ENCODE results near the gene POLE. TPM values are rescaled to one million over a fixed set of nuclear protein-coding genes. Genes with fewer than 3 reads are reported as not detected.

Gene POLE, protein sequence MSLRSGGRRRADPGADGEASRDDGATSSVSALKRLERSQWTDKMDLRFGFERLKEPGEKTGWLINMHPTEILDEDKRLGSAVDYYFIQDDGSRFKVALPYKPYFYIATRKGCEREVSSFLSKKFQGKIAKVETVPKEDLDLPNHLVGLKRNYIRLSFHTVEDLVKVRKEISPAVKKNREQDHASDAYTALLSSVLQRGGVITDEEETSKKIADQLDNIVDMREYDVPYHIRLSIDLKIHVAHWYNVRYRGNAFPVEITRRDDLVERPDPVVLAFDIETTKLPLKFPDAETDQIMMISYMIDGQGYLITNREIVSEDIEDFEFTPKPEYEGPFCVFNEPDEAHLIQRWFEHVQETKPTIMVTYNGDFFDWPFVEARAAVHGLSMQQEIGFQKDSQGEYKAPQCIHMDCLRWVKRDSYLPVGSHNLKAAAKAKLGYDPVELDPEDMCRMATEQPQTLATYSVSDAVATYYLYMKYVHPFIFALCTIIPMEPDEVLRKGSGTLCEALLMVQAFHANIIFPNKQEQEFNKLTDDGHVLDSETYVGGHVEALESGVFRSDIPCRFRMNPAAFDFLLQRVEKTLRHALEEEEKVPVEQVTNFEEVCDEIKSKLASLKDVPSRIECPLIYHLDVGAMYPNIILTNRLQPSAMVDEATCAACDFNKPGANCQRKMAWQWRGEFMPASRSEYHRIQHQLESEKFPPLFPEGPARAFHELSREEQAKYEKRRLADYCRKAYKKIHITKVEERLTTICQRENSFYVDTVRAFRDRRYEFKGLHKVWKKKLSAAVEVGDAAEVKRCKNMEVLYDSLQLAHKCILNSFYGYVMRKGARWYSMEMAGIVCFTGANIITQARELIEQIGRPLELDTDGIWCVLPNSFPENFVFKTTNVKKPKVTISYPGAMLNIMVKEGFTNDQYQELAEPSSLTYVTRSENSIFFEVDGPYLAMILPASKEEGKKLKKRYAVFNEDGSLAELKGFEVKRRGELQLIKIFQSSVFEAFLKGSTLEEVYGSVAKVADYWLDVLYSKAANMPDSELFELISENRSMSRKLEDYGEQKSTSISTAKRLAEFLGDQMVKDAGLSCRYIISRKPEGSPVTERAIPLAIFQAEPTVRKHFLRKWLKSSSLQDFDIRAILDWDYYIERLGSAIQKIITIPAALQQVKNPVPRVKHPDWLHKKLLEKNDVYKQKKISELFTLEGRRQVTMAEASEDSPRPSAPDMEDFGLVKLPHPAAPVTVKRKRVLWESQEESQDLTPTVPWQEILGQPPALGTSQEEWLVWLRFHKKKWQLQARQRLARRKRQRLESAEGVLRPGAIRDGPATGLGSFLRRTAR (N-terminal part only)
- 6.7 and 12.4 TPM in 2 replicates for total RNA-seq

DNA sequence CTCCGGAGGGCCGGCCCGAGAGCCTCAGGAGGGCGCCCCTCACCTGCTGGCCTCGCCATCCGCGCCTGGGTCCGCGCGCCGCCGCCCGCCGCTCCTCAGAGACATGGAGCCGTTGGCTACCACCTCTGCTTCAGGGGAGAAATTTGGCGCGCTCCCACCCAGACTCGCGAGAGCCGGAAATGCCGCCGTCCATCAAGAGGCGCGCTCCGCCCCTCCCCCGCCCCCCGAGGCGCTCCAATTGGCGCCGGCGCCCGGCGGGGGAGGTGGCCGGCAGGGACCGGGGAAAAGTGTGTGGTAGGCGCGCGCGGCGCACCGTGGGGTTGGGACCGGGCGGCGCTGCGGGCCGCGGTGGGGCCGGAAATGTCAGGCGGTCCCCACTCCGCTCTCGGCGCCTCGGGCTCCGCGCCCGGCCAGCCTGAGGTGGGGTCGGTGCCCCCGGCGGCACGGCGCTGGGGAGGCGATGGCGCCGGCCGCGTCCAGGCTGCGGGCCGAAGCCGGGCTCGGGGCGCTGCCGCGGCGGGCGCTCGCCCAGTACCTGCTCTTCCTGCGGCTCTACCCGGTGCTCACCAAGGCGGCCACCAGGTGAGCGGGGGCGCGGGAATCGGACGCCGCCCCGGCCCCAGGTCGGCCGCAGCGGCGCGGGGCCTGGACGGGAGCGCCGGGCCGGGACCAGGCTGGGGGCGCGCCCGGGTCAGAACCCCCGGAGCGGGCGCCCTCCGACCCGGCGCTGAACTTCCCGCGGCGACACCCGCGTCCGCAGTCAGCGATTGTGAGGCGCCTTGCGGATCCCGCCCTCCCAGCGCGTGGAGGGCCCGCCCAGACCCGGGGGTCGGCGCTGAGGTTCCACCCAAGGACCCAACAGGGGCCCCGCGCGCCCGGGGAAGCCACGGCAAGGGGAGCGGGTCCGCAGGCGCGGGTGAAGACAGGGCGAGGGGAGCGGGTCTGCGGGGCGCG, at the start of gene POLE, which contains the start of gene PXMP2:
TSS of gene POLE (minus strand) at position 132 of the 954 bp plus-strand sequence. CDS start at position 105, 27 bp downstream.
TSS of gene PXMP2 (plus strand) at position 377 of the 954 bp plus-strand sequence. CDS start at position 461, 84 bp downstream.

DNA sequence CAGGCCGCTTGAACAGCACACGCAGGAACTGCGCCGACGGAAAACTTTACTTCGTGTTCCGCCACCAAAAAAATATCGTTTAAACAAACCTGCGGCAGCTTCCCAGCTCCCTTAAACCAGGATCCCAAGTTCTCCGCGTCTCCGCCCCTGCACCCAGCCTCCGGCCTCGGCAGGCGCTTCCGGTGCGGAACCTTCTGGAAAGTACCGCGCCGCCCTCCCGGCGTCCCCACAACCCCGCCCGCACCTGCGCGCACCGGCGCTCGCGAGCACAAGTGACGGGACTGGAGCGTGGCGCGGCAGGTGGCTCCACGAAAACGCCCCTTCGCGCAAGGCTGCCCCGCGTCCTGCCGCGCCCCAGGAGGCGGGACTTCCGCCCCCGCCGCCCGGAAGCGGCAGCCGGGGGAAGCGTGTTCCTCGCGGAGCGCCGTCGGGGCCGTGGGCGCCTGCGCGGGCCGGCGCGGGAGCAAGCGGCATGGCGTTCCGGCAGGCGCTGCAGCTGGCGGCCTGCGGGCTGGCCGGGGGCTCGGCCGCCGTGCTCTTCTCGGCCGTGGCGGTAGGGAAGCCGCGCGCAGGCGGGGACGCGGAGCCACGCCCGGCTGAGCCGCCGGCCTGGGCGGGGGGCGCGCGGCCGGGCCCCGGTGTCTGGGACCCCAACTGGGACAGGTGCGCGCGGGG, 23.4 kb upstream of the POLE start, which contains the start of gene PGAM5:
TSS of gene PGAM5 (plus strand) at position 438 of the 675 bp plus-strand sequence. CDS start at position 473, 35 bp downstream.

DNA sequence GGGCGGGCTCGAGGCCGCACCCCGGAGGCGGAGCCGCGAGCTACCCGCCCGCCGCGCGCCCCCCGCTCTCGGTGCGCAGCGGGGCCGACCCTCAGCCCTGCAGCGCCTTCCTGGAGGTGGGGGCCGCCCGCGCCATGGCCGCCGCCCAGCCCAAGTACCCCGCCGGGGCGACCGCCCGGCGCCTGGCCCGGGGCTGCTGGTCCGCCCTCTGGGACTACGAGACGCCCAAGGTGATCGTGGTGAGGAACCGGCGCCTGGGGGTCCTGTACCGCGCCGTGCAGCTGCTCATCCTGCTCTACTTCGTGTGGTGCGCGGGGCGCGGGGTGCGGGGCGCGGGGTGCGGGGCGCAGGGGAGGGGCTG, 68.5 kb downstream of the POLE start, which contains the start of gene P2RX2:
TSS of gene P2RX2 (plus strand) at position 94 of the 361 bp plus-strand sequence. CDS start at position 135, 41 bp downstream.

DNA sequence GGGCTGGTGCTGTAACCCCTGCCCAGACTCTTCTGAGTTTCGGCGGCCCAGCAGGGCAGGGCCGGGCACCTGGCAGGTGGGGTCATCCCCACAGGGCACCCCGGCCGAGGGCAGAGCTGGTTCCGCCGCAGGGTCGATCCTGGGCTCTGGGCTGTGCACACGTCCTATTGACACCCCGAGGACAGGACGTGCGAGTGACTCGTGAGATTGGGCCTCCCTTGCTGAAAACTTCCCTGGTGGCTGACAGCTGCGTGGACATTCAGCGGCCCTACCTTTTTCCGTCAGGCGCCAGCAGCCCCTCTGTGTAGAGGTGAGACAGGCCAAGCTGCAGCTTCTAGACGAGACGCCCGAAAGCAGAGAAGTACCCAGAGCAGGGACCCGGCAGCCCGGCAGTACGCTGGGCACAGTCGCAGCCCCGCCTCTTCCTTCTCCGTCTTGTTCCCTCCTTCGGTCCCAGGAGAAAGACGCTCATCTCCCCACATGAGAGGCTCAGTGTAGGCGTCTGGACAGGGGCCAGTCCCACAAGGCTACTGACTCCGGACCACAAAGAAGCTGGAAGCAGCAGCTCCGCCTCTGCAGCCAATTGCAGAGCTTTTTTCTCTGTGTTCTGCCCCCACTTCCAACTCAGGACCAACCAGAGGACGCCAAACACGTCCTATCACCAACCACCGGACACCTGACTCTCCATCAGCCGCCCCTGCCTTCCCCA, 76.9 kb downstream of the POLE start, which contains the start of gene LRCOL1:
TSS of gene LRCOL1 (minus strand) at position 532 of the 709 bp plus-strand sequence. CDS start 4,331 bp downstream, outside the sequence.

Other genes with a start within 250 kb of the POLE start
- 7.7 and 11.2 TPM in 2 replicates for gene FBRSL1, start 197.2 kb downstream of the POLE start, total RNA-seq
- gene LRCOL1, start 76.8 kb downstream of the POLE start, total RNA-seq, result not detected in 2 replicates
- gene P2RX2, start 68.6 kb downstream of the POLE start, total RNA-seq, result not detected in 2 replicates
- gene PXMP2, start 245 bp upstream of the POLE start, total RNA-seq, result 17.2 and 24.9 TPM in 2 replicates
- 14.8 and 17.5 TPM in 2 replicates for gene PGAM5, start 23.5 kb upstream of the POLE start, total RNA-seq
- gene ANKLE2, start 74.5 kb upstream of the POLE start, total RNA-seq, result 26.6 and 31.8 TPM in 2 replicates
- gene GOLGA3, start 141.5 kb upstream of the POLE start, total RNA-seq, result 74.8 and 82.4 TPM in 2 replicates
- 19.7 and 22.3 TPM in 2 replicates for gene CHFR, start 200.3 kb upstream of the POLE start, total RNA-seq

Measured in cardiac ventricle fibroblast (primary cell).